GM12872 (cell line): ENCODE data around the gene CSDE1.

Experiments used
- CTCF ChIP-seq: IDR thresholded peaks from 3 replicates; pipeline ENCODE4 v1.5.1; 2011; ENCODE audit warnings: low read depth, mild to moderate bottlenecking, low read length, moderate library complexity; ENCODE audit not compliant: insufficient read depth

The CSDE1 gene

GRCh38 chr1:114750780-114751179 is 7.0 kb downstream of the CSDE1 start:
- TF ChIP-seq CTCF: no peak

DNA sequence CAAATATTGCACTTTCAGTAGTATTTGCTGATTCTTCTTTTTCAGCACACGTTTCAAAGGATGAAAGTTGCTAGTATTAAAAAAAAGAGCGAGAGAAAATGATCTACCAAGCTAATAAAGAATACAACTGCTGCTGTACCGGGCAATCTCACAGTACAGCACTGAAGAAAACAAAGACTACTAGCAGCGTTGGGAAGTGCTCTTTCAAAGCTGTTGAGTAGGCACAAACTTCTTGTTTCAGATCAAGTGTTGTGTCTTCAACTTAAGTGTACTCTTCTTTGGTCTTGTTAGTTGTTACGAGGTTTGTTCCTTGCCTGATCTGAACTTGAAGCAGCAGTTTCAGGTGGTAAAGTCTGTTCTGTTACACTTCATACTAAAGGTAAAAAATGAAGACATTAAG is 7.9 kb downstream of the CSDE1 start:
- TF ChIP-seq CTCF: no peak

GRCh38 chr1:114746450-114747121 is 11.2 kb downstream of the CSDE1 start:
- TF ChIP-seq CTCF: no peak

GRCh38 chr1:114745291-114745690 is 12.5 kb downstream of the CSDE1 start:
- TF ChIP-seq CTCF: no peak

GRCh38 chr1:114741963-114742746 is 15.6 kb downstream of the CSDE1 start:
- TF ChIP-seq CTCF: no peak

DNA sequence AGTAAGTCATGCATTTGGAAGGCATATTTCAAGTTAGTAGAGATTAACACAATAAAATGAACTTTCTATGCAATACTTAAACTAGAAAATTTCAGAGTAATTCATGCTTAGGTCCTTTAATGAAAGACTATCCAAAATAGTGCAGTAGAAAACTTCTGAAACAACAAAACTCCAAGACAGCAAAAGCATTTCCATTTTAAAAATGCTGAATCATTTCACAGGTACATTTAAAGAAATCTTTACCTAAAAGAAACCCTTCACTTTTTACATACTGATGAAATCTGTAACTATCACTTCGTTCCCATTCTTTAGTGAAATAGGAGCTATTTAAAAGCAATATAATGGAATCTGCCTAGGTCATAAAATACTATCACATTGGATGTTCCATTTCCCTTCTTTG is 17.5 kb downstream of the CSDE1 start:
- no peak for TF ChIP-seq CTCF

- TF ChIP-seq CTCF: no peak
Observed at GRCh38 chr1:114737314-114737849, 20.4 kb downstream of the CSDE1 start.
